ENCODE measurements around the gene TXLNG. TPM values are rescaled to one million over a fixed set of nuclear protein-coding genes. Genes with fewer than 3 reads are reported as not detected.

The TXLNG gene
- total and polyA plus RNA-seq, 2 of the 4 experiments (the other 2 are of a cell fraction): 7.0 to 9.7 TPM

DNA sequence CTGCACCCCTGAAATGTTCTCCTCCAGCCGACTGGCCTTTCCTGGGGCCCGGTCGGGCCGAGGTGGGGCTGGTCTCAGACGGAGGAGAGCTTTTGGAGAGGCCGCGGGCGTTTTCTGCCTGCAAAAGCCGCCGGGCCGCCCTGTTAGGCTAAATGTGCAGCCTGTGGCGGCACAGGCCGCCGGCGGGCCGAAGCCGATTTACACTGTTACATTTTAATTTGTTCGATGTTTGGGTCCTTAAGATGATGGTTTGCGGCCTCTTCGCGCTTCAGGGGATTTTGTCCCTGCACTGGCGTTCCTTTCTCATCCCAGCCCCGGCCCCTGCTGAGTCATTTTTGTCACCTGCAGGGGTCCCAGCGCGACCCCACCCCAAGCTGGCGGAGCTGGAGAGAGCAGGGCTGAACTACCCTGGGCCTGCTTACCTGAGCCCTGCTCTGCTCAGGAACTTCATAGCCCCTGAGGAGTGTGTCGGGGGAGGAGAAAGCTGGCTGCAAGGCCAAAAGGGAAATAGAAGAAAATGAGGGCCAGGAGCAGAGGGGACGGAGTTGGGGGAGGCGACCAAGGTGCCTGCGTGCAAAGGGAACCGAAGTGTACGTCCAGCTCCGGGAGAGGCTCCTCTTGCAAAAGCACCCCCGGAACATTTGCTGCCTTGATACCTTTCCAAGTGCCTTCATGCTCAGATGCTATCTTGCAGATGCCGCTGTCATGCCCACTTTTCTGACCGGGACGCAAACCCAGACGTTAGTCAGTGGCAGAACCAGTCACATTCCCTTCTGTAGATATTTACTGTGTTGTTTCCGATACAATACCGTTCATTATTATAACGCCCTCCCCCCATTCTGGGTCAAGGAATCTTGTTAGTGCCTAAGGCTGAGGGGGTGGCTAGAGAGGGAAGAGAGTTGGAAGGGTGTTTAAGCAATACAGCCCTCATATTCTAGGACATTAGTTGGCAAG lies 84.9 kb downstream of the TXLNG start:
- Histone ChIP-seq H3K9ac (ENCODE audit: low read depth, low read length) (peak overlapping the region; percentile 82), H3K79me1 (ENCODE audit: low read depth in 1 of 2, low read length in 2 of 2) (peaks cover 3 to 18% of the 10 kb centered on the region in 2 experiments; a peak in 2 of 4 replicates), H4K8ac (ENCODE audit: low read depth in 2 of 2, low read length in 2 of 2) (peak overlapping the region; percentile 89 to 96), H4K91ac (ENCODE audit: insufficient read depth, low read depth, low read length) (peak overlapping the region; percentile 60), H3K14ac (replicated peaks; ENCODE audit: low read depth, low read length) (peak overlapping the region; percentile 73; the same call in 1 of the 2 replicates), H3K9me1 (ENCODE audit: insufficient read depth, low read length) (no peaks in the 10 kb centered on the region; the same call in 1 of the 2 replicates), H4K5ac (ENCODE audit: low read depth, low read length) (peak overlapping the region; percentile 66), H3K56ac (ENCODE audit: extremely low read depth, insufficient read depth, low read length) (peak overlapping the region; percentile 87; the same call in 1 of the 2 replicates), H3K4me1 (ENCODE audit: control insufficient read depth, insufficient read depth, low read length) (peaks cover 8% of the 10 kb centered on the region), H2BK15ac (ENCODE audit: low read depth, low read length) (no peak overlapping the region), H3K4me3 (ENCODE audit: insufficient read depth, low read depth, low read length) (peak overlapping the region; percentile 50), H2AK9ac (replicated peaks; ENCODE audit: low read depth, low read length, poor library complexity) (peak overlapping the region; percentile 70), H3K4me2 (ENCODE audit: low read depth, low read length) (peak overlapping the region; percentile 87), H2BK20ac (ENCODE audit: low read depth, low read length) (no peak overlapping the region), H3K9me3 (ENCODE audit: control insufficient read depth, insufficient read depth, low read length) (no peaks in the 10 kb centered on the region), H3K4ac (ENCODE audit: low read depth, low read length) (peak overlapping the region; percentile 74), H3K36me3 (ENCODE audit: control insufficient read depth, insufficient read depth, low read length) (no peaks in the 10 kb centered on the region), H3K18ac (ENCODE audit: low read depth, low read length) (peak overlapping the region; percentile 77), H4K20me1 (ENCODE audit: insufficient read depth, low read length) (peaks cover 28% of the 10 kb centered on the region), H2BK5ac (ENCODE audit: low read depth, low read length, poor library complexity, severe bottlenecking) (peak overlapping the region; percentile 77), H3K27me3 (ENCODE audit: control insufficient read depth, insufficient read depth, low read length) (peaks cover 9% of the 10 kb centered on the region), H3K23ac (ENCODE audit: low read depth, low read length) (peak overlapping the region; percentile 87), H2AK5ac (ENCODE audit: low read depth, low read length) (no peak overlapping the region), H2AFZ (replicated peaks; ENCODE audit: low read length, poor library complexity) (peak overlapping the region; percentile 92), H3K27ac (ENCODE audit: insufficient read depth, low read length) (peak overlapping the region; percentile 92), H2BK120ac (ENCODE audit: low read depth, low read length) (peak overlapping the region; percentile 46; the same call in 1 of the 2 replicates)
- intact Hi-C loops (cut with micrococcal nuclease): loop anchor here (1.0 kb wide), 2 partner anchors 34 to 175 kb away; no protein-coding TSS in a partner anchor
- BruUV-seq (replicated peaks): no TSS peak
- in situ Hi-C loops (cut with MboI; ENCODE audit: low sequenced_read_pairs): no loop called here
- TF ChIP-seq RCOR1 (IDR thresholded peaks at IDR 0.05; ENCODE audit: insufficient replicate concordance, low read length): no peak
- TF ChIP-seq, protein P1, sequence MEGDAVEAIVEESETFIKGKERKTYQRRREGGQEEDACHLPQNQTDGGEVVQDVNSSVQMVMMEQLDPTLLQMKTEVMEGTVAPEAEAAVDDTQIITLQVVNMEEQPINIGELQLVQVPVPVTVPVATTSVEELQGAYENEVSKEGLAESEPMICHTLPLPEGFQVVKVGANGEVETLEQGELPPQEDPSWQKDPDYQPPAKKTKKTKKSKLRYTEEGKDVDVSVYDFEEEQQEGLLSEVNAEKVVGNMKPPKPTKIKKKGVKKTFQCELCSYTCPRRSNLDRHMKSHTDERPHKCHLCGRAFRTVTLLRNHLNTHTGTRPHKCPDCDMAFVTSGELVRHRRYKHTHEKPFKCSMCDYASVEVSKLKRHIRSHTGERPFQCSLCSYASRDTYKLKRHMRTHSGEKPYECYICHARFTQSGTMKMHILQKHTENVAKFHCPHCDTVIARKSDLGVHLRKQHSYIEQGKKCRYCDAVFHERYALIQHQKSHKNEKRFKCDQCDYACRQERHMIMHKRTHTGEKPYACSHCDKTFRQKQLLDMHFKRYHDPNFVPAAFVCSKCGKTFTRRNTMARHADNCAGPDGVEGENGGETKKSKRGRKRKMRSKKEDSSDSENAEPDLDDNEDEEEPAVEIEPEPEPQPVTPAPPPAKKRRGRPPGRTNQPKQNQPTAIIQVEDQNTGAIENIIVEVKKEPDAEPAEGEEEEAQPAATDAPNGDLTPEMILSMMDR (conservative IDR thresholded peaks at IDR 0.05; ENCODE audit: low read depth, low read length): no peak
- peak; percentile 0; the same call in 1 of the 2 replicates for ATAC-seq (ENCODE audit: low read depth)
- CTCF ChIA-PET: interaction anchor here (1.1 kb wide), 1 partner anchor 12 kb away, joined by 6 read pairs; no protein-coding TSS in a partner anchor
- POLR2A ChIA-PET (ENCODE audit: unreplicated experiment): no interaction called here
- no peak for DNase-seq
- 32% methylated on average over 17 of the region's 41 CpGs; no CpG with 5 or more reads in 1 of the 2 experiments for WGBS, 2 experiments (ENCODE audit: extremely low coverage in 2 of 2, insufficient read length in 1 of 2)
- dilution Hi-C loops (cut with HindIII; ENCODE audit: low sequenced_read_pairs, unreplicated experiment): no loop called here

Measured in IMR-90 (cell line).